Hindlimb muscle (tissue), 1 donor: ENCODE results near the gene ANP32A. TPM values are rescaled to one million over a fixed set of nuclear protein-coding genes. Genes with fewer than 3 reads are reported as not detected.
"Not testable (repeated sequence)": the region's sequence is repeated elsewhere in the genome, so short reads cannot be mapped to it uniquely, and the experiment has no call there.

Experiments
- DNase-seq: peaks from one replicate; pipeline ENCODE4 v3.0.0-alpha.2; 2013
- polyA plus RNA-seq: library from polyadenylated mRNA; unstranded; fragments of 120-200 nt; gene quantifications from one replicate; pipeline ENCODE4 v1.2.1, GENCODE V29; 2013; ENCODE audit not compliant: insufficient read length

ANP32A gene
- polyA plus RNA-seq = 158 TPM

- peak; percentile 95 for DNase-seq
These were observed at the start of gene ANP32A for GRCh38 chr15:68820295-68821189. Gene ANP32A (minus strand): TSS chr15:68820895. CDS start chr15:68820751, 144 bp downstream.

DNA sequence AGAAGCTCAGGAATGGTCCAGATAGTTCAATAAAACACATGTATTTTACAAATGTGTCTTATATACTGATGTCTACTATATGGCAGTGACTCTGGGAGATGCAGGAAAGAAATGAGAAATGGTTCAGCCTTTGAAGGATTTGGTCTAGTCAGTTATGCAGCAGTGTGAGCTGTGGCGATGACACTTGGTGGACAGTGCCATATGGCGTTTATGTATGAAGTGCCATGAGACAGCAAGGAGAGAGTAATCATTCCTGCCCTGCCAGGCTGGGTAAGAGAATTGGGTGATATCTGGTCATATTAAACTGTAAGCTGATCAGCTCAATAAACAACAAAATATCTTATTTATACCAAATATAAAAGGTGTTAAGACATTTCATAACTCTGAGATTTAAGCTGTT, 47.6 kb upstream of the ANP32A start:
- no peak for DNase-seq

GRCh38 chr15:68862415-68862814, 41.7 kb upstream of the ANP32A start:
- no peak for DNase-seq

DNA sequence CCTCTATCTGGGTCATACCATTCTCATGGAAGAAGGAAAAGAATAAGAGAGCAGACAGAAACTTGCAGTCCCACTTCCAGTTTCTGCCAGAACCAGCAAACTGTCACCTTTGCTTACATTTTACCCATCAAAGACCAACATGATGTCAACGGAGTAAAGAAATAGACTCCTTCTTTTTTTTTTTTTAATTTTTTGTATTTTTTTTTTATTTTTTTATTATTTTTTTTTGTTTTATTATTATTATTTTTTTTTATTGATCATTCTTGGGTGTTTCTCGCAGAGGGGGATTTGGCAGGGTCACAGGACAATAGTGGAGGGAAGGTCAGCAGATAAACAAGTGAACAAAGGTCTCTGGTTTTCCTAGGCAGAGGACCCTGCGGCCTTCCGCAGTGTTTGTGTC, 38.0 kb upstream of the ANP32A start:
- DNase-seq = not testable (repeated sequence)

GRCh38 chr15:68857443-68857842, 36.7 kb upstream of the ANP32A start:
- DNase-seq = not testable (repeated sequence)

DNA sequence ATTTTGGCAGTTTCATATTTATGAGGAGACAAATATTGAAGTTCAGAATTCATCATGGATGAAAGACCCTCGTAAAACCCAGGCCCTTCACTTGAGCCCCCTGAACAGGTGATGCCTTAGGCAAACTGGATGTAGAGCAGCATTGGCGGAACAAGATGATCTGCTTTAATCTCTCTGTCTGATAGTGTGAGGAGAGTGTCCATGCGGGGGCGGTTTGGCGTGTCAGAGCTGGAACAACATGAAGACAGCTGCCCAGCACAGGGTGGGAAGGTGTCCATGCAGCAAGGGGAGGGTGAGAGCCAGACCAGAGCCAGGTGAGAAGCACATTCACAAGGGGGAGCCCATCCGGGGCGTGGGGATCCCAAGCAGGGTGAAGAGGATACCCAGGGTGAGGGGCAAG, 31.8 kb upstream of the ANP32A start:
- DNase-seq = no peak

DNA sequence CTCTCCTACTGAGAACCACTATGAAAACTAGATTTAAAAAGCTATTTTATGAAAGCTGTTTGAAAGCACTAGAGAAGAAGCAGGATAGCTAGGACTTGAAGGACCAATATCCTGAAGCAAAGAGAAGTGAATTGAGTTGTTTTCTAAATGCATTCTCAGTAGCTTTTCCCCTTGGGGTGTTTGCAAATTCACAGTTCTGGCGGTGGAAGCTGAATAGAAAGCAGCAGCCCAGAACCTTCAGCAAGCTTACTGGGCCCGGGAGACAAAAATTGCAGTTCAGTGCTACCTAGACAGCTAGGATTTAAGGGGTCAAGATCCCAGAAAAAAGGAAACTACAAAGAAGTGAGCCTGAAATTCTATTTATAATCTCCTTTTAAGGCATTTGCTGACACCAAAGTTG, 31.3 kb upstream of the ANP32A start:
- DNase-seq = no peak

DNA sequence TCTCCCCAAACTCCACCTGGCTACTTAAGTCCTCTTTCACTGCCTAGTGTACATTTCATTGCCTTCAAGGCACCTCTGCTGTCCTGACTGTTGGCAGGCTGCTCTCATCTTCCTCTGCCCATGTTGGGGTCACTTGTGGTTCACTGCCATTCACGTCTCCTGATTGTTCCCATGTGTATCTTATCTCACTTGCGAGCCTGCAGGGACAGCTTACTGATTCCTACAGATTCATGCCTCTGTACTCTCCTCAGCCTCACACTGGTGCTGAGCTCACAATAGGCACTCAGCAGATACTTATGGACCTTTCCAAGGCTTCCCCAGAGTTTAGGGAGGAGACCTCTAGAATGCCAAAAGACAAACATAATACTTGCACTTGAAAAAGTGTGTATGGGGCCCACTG, 28.8 kb upstream of the ANP32A start:
- DNase-seq = no peak

GRCh38 chr15:68846851-68847439, 26.2 kb upstream of the ANP32A start:
- no peak for DNase-seq

DNA sequence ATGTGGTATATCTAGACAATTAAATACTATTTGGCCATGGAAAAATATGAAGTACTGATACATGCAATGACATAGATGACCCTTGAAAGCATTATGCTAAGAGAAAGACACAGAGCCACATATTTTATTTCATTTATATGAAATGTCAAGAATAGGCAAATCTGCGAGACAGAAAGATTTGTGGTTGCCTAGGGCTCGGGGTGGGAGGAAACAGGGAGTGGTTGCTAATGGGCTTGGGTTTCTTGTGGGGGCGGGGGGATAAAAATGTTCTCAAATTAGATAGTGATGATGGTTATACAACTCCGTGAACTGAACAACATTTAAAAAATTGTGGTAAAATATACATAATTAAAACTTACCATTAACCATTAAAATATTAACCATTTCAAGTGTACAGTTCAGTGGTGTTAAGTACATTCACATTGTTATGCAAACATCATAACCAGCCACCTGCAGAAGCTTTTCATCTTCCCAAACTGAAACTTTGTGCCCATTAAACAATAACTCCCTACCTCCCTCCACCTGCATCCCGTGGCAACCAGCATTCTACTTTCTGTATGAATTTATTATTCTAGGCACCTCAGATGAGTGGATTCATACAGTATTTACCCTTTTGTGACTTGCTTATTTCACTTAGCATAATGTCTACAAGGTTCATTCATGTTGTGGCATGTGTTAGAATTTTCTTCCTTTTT, 24.3 kb upstream of the ANP32A start:
- DNase-seq = no peak

GRCh38 chr15:68843425-68844311, 23.0 kb upstream of the ANP32A start:
- peak; percentile 33 for DNase-seq

DNA sequence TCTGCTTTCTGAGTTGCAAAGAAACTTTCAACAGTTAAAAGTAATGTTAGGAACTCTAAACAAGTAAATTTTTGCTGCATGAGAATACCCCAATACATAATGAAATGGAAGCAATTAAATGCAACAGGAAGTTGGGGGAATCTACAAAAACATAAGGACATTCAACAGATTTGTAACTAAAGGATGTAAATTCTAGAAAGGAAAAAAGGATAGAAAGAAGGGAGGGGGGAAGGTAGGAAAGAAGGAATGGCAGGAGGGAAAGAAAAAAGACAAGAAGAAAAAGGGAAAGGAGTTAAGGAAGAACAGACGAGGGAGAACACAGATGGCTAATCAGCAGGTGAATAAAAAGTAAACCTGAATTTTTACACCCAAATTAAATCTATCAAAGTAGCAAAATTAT, 22.3 kb upstream of the ANP32A start:
- no peak for DNase-seq

- DNase-seq = no peak
These were observed 13.7 kb upstream of the ANP32A start for GRCh38 chr15:68834346-68834745.

DNA sequence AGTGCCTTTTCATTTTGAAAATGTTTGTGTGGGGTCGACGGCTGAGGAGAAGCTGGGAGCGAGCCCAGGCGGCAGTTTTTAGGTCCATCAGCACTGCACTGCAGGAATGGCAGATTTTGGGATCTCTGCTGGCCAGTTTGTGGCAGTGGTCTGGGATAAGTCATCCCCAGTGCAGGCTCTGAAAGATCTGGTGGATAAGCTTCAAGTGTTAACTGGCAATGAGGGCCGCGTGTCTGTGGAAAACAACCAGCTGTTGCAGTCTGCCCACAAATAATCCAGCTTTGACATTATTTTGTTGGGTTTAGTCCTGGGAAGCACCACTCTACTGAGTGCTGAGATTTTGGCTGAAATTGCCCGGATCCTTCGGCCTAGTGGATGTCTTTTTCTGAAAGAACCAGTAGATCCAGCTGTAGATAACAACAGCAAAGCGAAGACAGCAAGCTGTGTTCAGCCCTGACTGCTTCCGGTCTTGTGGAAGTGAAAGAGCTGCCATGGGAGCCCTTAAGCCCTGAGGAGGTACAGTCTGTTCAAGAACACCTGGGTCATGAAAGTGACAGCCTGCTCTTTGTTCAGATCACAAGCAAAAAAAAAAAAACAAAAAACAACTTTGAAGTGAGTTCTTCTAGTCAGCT, 13.1 kb upstream of the ANP32A start:
- no peak for DNase-seq

DNA sequence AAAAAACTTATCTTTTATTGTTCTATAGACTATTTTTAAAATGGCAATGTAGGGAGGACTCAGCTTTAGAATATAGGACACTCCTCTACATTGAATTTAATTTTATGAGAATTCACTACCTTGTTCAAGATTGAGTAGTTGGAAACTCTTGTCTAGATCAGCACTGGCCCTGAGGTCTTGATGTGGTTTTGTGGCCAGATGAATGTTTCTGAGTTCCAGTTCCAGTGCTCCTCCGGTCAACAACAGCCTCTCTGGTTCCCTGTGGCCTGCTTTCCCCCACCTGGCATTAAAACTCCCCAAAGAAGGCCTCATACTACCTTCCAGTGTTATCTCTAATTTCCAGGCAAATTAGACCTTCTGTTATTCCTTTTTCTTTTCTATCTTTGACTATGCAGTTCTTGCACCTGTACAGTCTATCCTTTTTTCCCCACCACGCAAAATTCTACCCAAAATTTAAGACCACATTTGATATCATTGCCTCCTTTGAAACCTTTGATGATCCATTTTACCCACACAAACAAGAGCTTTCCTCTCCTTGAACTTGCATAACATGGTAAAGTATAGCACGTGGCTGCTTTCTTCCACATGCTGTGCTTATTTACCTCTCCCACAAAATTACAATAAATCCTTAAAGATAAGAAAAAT, 9.6 kb upstream of the ANP32A start:
- DNase-seq = no peak

- DNase-seq = no peak
These were observed 8.4 kb upstream of the ANP32A start for GRCh38 chr15:68829068-68829467.

GRCh38 chr15:68823561-68823960, 2.9 kb upstream of the ANP32A start:
- no peak for DNase-seq

DNA sequence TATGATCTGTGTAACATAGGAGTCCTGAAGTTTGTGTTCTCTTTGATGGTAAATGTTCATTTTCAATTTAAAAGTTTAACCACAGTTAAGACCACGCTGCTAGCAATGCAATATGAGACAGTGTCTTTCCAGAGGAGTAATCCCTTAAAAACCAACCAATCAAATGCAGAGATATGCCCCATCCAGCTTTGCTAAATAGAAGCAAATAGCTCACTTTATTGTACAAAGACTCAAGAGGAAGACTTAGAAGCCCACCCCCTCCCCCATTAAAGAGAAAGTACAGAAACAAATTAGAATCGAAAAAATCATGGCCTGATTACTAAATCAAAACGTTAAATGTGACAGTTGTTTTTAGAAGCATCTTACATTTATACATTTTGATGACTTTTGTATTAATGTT, 2.1 kb upstream of the ANP32A start:
- DNase-seq = no peak

GRCh38 chr15:68821841-68822381, 1.2 kb upstream of the ANP32A start:
- DNase-seq = no peak

DNA sequence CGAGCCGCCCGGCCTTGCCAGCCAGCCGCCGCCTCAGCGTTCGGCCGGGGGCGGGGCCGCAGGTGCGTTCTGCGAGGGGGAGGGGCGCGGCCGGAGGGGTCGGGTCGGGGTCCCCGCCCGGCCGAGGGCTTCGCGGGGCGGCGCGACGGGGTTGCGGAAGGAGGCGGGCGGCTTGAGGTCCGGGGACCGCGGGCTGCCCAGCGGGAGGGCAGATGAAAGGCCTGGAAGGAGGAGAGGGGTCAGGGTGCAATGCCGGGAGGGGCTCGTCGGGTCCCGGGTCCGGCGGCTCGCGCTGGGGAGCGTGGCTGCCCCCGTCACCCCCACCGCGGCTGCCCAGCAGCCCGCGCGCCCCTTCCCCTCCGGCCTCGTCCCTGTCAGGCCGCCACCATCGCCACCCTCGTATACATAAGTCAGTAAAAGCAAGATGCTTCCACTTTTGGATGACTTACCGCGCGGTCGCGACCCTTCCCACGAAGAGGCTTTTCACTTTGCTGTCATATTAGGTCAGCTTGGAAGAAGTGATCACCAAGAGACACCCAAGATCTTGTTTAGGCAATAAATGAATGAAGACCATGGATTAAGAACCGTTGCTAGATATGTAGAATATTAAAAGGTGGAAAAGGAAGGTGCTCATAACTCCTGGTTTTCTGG, 620 bp upstream of the ANP32A start:
- no peak for DNase-seq
